Neural crest cell (in vitro differentiated cells): ENCODE measurements around the gene TXNDC2. TPM values are rescaled to one million over a fixed set of nuclear protein-coding genes. Genes with fewer than 3 reads are reported as not detected.

ENCODE experiments used
- DNase-seq: peaks from one replicate; pipeline ENCODE4 v3.0.0; 2021; ENCODE audit warnings: low read depth, mixed read lengths, low spot score
- H3K27ac Mint-ChIP-seq: one replicate; pipeline ENCODE4 v1.8.0; 2021; ENCODE audit warnings: mild to moderate bottlenecking, mixed read lengths; ENCODE audit not compliant: unreplicated experiment
- H3K27me3 Mint-ChIP-seq: 2 replicates; pipeline ENCODE4 v1.8.0; 2021; ENCODE audit warnings: low read depth, mild to moderate bottlenecking, mixed read lengths
- H3K36me3 Mint-ChIP-seq: 2 replicates; pipeline ENCODE4 v1.8.0; 2021; ENCODE audit warnings: low read depth, mild to moderate bottlenecking, mixed read lengths
- H3K4me1 Mint-ChIP-seq: 2 replicates; pipeline ENCODE4 v1.8.0; 2021; ENCODE audit warnings: mixed read lengths
- H3K4me3 Mint-ChIP-seq: one replicate; pipeline ENCODE4 v1.8.0; 2021; ENCODE audit warnings: mild to moderate bottlenecking, mixed read lengths
- H3K9me3 Mint-ChIP-seq: 2 replicates; pipeline ENCODE4 v1.8.0; 2021; ENCODE audit warnings: mixed read lengths
- CTCF ChIP-seq: fragments of 200-600 bp; sonication (generic); conservative IDR thresholded peaks from 2 replicates; pipeline ENCODE4 v1.5.0; 2021; ENCODE audit warnings: antibody characterized with exemption, mild to moderate bottlenecking
- total RNA-seq: library from RNA; stranded (reverse); gene quantifications from 2 replicates; pipeline ENCODE4 v1.2.1, GENCODE V29; 2021

The TXNDC2 gene
- total RNA-seq, 1 donor from 2014 or later: not detected

GRCh38 chr18:9861933-9862332 lies 23.8 kb upstream of the TXNDC2 start:
- Mint-ChIP-seq H3K36me3 (peaks cover 16% of the 10 kb centered on the region), H3K27ac (no peak overlapping the region), H3K9me3 (peaks cover 10% of the 10 kb centered on the region), H3K4me1 (peaks cover 10% of the 10 kb centered on the region), H3K27me3 (no peaks in the 10 kb centered on the region), H3K4me3 (no peak overlapping the region)
- no peak for TF ChIP-seq CTCF
- DNase-seq: no peak

- no peak for DNase-seq
- no peaks in the 10 kb centered on the region for H3K27me3 Mint-ChIP-seq
- H3K36me3 Mint-ChIP-seq: peaks cover 17% of the 10 kb centered on the region
- H3K4me1 Mint-ChIP-seq: peaks cover 10% of the 10 kb centered on the region
- no peak for TF ChIP-seq CTCF
- no peak overlapping the region for H3K4me3 Mint-ChIP-seq
- H3K9me3 Mint-ChIP-seq: peaks cover 12% of the 10 kb centered on the region
- H3K27ac Mint-ChIP-seq: no peak overlapping the region
Observed at GRCh38 chr18:9862686-9863085, 23.1 kb upstream of the TXNDC2 start.

- no peak overlapping the region for H3K4me3 Mint-ChIP-seq
- no peaks in the 10 kb centered on the region for H3K27me3 Mint-ChIP-seq
- TF ChIP-seq CTCF: no peak
- peaks cover 17% of the 10 kb centered on the region for H3K36me3 Mint-ChIP-seq
- H3K9me3 Mint-ChIP-seq: peaks cover 12% of the 10 kb centered on the region
- DNase-seq: no peak
- H3K27ac Mint-ChIP-seq: no peak overlapping the region
- H3K4me1 Mint-ChIP-seq: peaks cover 10% of the 10 kb centered on the region
Observed at GRCh38 chr18:9863282-9863681, 22.5 kb upstream of the TXNDC2 start.

- peaks cover 12% of the 10 kb centered on the region for H3K9me3 Mint-ChIP-seq
- no peak for DNase-seq
Observed at GRCh38 chr18:9865764-9866490, 19.8 kb upstream of the TXNDC2 start.

GRCh38 chr18:9866627-9867026 lies 19.1 kb upstream of the TXNDC2 start:
- Mint-ChIP-seq H3K9me3 (peaks cover 12% of the 10 kb centered on the region), H3K36me3 (peaks cover 15% of the 10 kb centered on the region), H3K27ac (no peak overlapping the region), H3K27me3 (no peaks in the 10 kb centered on the region), H3K4me3 (no peak overlapping the region), H3K4me1 (peaks cover 42% of the 10 kb centered on the region)
- no peak for TF ChIP-seq CTCF
- DNase-seq: no peak

More at GRCh38 chr18:9865764-9866490, 19.8 kb upstream of the TXNDC2 start:
- TF ChIP-seq CTCF: no peak
- H3K4me1 Mint-ChIP-seq: peaks cover 36% of the 10 kb centered on the region
- H3K27me3 Mint-ChIP-seq: no peaks in the 10 kb centered on the region
- peaks cover 17% of the 10 kb centered on the region for H3K36me3 Mint-ChIP-seq
- H3K27ac Mint-ChIP-seq: no peak overlapping the region
- no peak overlapping the region for H3K4me3 Mint-ChIP-seq
